ENCODE measurements around the gene ZFHX3.
A peak's percentile ranks its signal among the peaks of the same experiment; 100 is the strongest.
"Not testable (repeated sequence)": the region's sequence is repeated elsewhere in the genome, so short reads cannot be mapped to it uniquely, and the experiment has no call there.

Gene ZFHX3

GRCh38 chr16:72997141-72997542 is 50.8 kb downstream of the ZFHX3 start:
- Histone ChIP-seq H3K9me3 (ENCODE audit: control insufficient read depth in 1 of 2, low read length in 2 of 2) (peaks cover 3 to 8% of the 10 kb centered on the region in 2 donors), H3K36me3 (ENCODE audit: control insufficient read depth in 1 of 2, insufficient read depth in 2 of 2, low read length in 2 of 2) (no peaks in the 10 kb centered on the region), H3K4me3 (ENCODE audit: low read depth in 1 of 2, low read length in 2 of 2) (no peak overlapping the region), H3K27ac (ENCODE audit: low read depth, low read length) (no peak overlapping the region), H3K27me3 (ENCODE audit: control insufficient read depth in 1 of 2, insufficient read depth in 2 of 2, low read length in 2 of 2) (no peaks in the 10 kb centered on the region), H3K4me1 (ENCODE audit: control insufficient read depth in 1 of 2, insufficient read depth in 2 of 2, low read length in 2 of 2) (peaks cover 21 to 28% of the 10 kb centered on the region in 2 donors), H3K9ac (ENCODE audit: low read depth in 1 of 2, low read length in 2 of 2) (no peak overlapping the region)

DNA sequence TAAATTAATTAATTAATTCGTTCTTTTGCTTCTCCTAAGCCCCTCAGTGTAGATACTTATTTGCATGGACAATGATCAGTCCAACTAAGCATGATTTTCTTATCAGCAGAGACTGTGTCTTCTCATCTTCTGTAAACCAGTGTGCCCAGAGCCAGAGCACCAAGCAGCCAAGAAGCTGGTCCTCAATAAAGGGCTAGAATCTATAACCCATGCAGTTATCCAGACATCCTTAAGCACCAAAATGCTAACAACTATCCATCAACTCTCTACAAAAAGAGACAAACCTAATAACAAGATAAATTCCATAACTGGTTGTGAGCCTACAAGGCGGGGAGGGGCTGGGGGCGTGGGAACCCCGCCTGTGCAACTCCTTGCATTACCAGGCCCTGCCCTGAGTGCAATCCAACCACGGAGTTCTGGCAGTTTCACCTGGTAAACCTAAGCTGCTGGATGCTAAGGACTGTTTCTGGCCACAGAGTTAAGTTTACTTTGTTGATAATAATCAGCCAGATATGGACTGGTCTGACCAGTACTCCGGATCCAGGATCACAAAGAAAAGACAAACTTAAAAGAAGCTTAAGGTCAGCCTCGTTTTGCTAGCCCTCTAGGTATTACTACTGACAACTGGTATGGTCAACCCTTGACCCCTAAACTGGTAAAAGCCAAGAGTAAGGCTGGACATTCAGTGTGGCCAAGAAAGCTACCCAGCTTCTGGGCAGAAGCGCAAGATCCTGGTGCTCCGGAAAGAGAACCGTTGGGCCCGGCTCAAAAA is 51.5 kb downstream of the ZFHX3 start:
- H3K9me3 ChIP-seq (ENCODE audit: control insufficient read depth in 1 of 2, low read length in 2 of 2) = peaks cover 3 to 7% of the 10 kb centered on the region in 2 donors
- peaks cover 21 to 30% of the 10 kb centered on the region in 2 donors for H3K4me1 ChIP-seq (ENCODE audit: control insufficient read depth in 1 of 2, insufficient read depth in 2 of 2, low read length in 2 of 2)
- no peaks in the 10 kb centered on the region for H3K27me3 ChIP-seq (ENCODE audit: control insufficient read depth in 1 of 2, insufficient read depth in 2 of 2, low read length in 2 of 2)
- H3K36me3 ChIP-seq (ENCODE audit: control insufficient read depth in 1 of 2, insufficient read depth in 2 of 2, low read length in 2 of 2) = no peaks in the 10 kb centered on the region
- no peak overlapping the region for H3K9ac ChIP-seq (ENCODE audit: low read depth in 1 of 2, low read length in 2 of 2)
- H3K4me3 ChIP-seq (ENCODE audit: low read depth in 1 of 2, low read length in 2 of 2) = no peak overlapping the region
- H3K27ac ChIP-seq (ENCODE audit: low read depth, low read length) = no peak overlapping the region

DNA sequence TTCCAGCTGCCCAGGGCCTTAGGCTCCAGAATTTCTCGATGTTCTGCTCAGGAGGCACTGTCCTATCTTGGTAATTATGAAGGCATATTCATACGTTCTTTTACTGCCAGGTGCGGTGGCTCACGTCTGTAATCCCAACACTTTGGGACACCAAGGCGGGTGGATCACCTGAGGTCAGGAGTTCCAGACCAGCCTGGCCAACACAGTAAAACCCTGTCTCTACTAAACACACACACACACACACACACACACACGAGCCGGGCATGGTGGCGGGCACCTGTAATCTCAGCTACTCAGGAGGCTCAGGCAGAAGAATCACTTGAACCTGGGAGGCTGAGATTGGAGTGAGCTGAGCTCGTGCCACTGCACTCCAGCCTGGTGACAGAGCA is 52.1 kb downstream of the ZFHX3 start:
- not testable (repeated sequence) for H3K4me3 ChIP-seq (ENCODE audit: low read depth in 1 of 2, low read length in 2 of 2); H3K9me3 ChIP-seq (ENCODE audit: control insufficient read depth in 1 of 2, low read length in 2 of 2); H3K27ac ChIP-seq (ENCODE audit: low read depth, low read length); H3K36me3 ChIP-seq (ENCODE audit: control insufficient read depth in 1 of 2, insufficient read depth in 2 of 2, low read length in 2 of 2); H3K27me3 ChIP-seq (ENCODE audit: control insufficient read depth in 1 of 2, insufficient read depth in 2 of 2, low read length in 2 of 2); H3K9ac ChIP-seq (ENCODE audit: low read depth in 1 of 2, low read length in 2 of 2)
- peaks cover 21 to 30% of the 10 kb centered on the region in 2 donors for H3K4me1 ChIP-seq (ENCODE audit: control insufficient read depth in 1 of 2, insufficient read depth in 2 of 2, low read length in 2 of 2)

DNA sequence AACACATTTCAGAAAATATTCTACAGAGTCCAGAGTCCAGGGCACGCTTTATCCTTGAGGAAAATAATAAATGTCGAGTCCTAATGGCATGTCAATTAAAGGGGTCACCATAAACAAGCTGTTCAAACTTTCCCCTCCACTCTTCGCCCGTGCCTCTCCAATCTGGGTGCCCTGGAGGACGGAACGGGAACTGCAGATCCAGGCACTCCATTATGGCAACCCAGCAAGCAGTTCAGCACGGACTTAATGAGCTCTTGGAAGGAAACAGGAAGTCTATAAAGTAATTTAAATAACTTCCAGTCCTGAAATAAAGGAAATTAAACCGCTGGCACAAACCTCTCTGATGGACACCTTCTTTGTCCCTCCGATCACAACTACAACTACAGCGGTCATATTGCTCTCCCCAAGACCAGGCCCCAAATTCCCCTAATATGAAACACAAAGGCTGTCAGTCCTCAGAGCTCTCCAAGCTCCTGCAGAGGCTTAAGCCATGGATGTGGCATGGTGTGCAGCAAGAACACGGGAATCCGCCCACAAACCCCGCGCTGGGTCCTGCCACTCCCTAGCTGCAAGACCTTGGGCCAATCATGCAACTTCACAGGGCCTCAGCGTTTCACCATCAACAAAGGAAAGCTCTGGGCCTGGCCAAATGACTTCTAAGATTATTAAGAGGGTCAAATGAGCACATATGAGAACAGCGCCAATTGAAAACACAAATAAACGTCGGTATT is 52.6 kb downstream of the ZFHX3 start:
- H3K4me3 ChIP-seq (ENCODE audit: low read depth in 1 of 2, low read length in 2 of 2) = no peak overlapping the region
- no peaks in the 10 kb centered on the region for H3K36me3 ChIP-seq (ENCODE audit: control insufficient read depth in 1 of 2, insufficient read depth in 2 of 2, low read length in 2 of 2)
- H3K27ac ChIP-seq (ENCODE audit: low read depth, low read length) = no peak overlapping the region
- no peaks in the 10 kb centered on the region for H3K27me3 ChIP-seq (ENCODE audit: control insufficient read depth in 1 of 2, insufficient read depth in 2 of 2, low read length in 2 of 2)
- H3K9ac ChIP-seq (ENCODE audit: low read depth in 1 of 2, low read length in 2 of 2) = no peak overlapping the region
- H3K9me3 ChIP-seq (ENCODE audit: control insufficient read depth in 1 of 2, low read length in 2 of 2) = no peaks in the 10 kb centered on the region
- H3K4me1 ChIP-seq (ENCODE audit: control insufficient read depth in 1 of 2, insufficient read depth in 2 of 2, low read length in 2 of 2) = peaks cover 24 to 25% of the 10 kb centered on the region in 2 donors

DNA sequence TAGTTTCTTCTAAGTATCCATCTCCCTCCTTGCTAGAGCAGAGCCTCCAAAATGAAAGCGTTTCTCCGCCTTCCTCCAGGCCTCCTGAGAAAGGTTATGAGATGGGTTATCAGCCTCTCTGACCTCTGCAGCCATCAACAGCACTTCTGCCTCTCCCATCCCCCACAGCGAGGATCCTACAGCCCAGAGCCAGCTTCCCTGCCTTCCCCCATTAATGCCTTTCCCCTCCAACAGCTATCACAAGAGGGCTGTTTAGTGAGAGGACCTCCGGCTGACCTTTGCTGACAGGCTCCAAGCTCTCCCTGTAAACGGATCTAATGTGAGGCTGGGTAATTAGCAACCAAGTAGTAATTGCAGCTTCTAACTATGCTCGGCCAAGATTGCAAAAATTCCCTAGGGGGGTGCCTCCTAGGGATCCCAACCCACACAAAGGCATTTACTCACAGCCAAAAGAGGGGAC is 55.8 kb downstream of the ZFHX3 start:
- H3K9me3 ChIP-seq (ENCODE audit: control insufficient read depth in 1 of 2, low read length in 2 of 2) = no peaks in the 10 kb centered on the region
- H3K9ac ChIP-seq (ENCODE audit: low read depth in 1 of 2, low read length in 2 of 2) = no peak overlapping the region
- H3K27me3 ChIP-seq (ENCODE audit: control insufficient read depth in 1 of 2, insufficient read depth in 2 of 2, low read length in 2 of 2) = no peaks in the 10 kb centered on the region
- H3K4me3 ChIP-seq (ENCODE audit: low read depth in 1 of 2, low read length in 2 of 2) = no peak overlapping the region
- H3K36me3 ChIP-seq (ENCODE audit: control insufficient read depth in 1 of 2, insufficient read depth in 2 of 2, low read length in 2 of 2) = no peaks in the 10 kb centered on the region
- peaks cover 23 to 24% of the 10 kb centered on the region in 2 donors for H3K4me1 ChIP-seq (ENCODE audit: control insufficient read depth in 1 of 2, insufficient read depth in 2 of 2, low read length in 2 of 2)
- no peak overlapping the region for H3K27ac ChIP-seq (ENCODE audit: low read depth, low read length)

GRCh38 chr16:72991644-72992043 is 56.3 kb downstream of the ZFHX3 start:
- no peaks in the 10 kb centered on the region for H3K36me3 ChIP-seq (ENCODE audit: control insufficient read depth in 1 of 2, insufficient read depth in 2 of 2, low read length in 2 of 2)
- H3K4me1 ChIP-seq (ENCODE audit: control insufficient read depth in 1 of 2, insufficient read depth in 2 of 2, low read length in 2 of 2) = peaks cover 19 to 22% of the 10 kb centered on the region in 2 donors
- no peaks in the 10 kb centered on the region for H3K27me3 ChIP-seq (ENCODE audit: control insufficient read depth in 1 of 2, insufficient read depth in 2 of 2, low read length in 2 of 2)
- H3K9me3 ChIP-seq (ENCODE audit: control insufficient read depth in 1 of 2, low read length in 2 of 2) = no peaks in the 10 kb centered on the region
- H3K27ac ChIP-seq (ENCODE audit: low read depth, low read length) = no peak overlapping the region
- no peak overlapping the region for H3K9ac ChIP-seq (ENCODE audit: low read depth in 1 of 2, low read length in 2 of 2)
- no peak overlapping the region for H3K4me3 ChIP-seq (ENCODE audit: low read depth in 1 of 2, low read length in 2 of 2)

DNA sequence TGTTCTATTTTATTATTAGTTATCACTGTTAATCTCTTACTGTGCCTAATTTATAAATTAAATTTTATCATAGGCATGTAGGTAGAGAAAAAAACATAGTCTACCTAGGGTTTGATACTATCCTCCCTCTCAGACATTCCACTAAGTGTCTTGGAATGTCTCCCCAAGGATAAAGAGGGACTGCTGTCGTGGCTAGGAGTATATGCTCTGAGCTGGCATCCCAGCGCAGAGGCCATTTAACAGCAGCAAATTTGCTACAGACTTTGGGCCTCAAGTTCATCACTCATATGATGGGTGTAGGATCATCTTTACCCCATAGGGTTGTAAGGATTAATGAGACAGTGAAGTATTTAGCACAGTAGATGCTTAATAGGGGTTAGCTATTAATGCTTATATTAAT is 56.7 kb downstream of the ZFHX3 start:
- no peaks in the 10 kb centered on the region for H3K36me3 ChIP-seq (ENCODE audit: control insufficient read depth in 1 of 2, insufficient read depth in 2 of 2, low read length in 2 of 2)
- no peaks in the 10 kb centered on the region for H3K27me3 ChIP-seq (ENCODE audit: control insufficient read depth in 1 of 2, insufficient read depth in 2 of 2, low read length in 2 of 2)
- H3K4me3 ChIP-seq (ENCODE audit: low read depth in 1 of 2, low read length in 2 of 2) = no peak overlapping the region
- peaks cover 16 to 17% of the 10 kb centered on the region in 2 donors for H3K4me1 ChIP-seq (ENCODE audit: control insufficient read depth in 1 of 2, insufficient read depth in 2 of 2, low read length in 2 of 2)
- H3K9ac ChIP-seq (ENCODE audit: low read depth in 1 of 2, low read length in 2 of 2) = no peak overlapping the region
- H3K27ac ChIP-seq (ENCODE audit: low read depth, low read length) = no peak overlapping the region
- H3K9me3 ChIP-seq (ENCODE audit: control insufficient read depth in 1 of 2, low read length in 2 of 2) = no peaks in the 10 kb centered on the region

DNA sequence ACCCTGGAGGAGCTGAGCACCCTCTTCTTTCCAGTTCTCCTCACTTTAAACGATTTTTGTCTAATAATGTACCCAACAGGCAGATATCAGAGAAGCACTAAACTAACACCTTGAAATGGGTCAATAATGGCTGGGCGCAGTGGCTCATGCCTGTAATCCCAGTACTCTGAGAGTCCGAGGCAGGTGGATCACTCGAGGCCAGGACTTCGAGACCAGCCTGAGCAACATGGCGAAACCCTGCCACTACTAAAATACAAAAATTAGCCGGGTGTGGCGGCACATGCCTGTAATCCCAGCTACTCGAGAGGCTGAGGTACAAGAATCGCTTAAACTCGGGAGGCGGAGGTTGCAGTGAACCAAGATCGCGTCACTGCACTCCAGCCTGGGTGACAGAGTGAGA is 57.4 kb downstream of the ZFHX3 start:
- Histone ChIP-seq H3K9ac (ENCODE audit: low read depth in 1 of 2, low read length in 2 of 2) (no peak overlapping the region), H3K4me3 (ENCODE audit: low read depth in 1 of 2, low read length in 2 of 2) (peak overlapping the region in 1 of 2 donors; percentile 50), H3K27me3 (ENCODE audit: control insufficient read depth in 1 of 2, insufficient read depth in 2 of 2, low read length in 2 of 2) (no peaks in the 10 kb centered on the region), H3K9me3 (ENCODE audit: control insufficient read depth in 1 of 2, low read length in 2 of 2) (no peaks in the 10 kb centered on the region), H3K4me1 (ENCODE audit: control insufficient read depth in 1 of 2, insufficient read depth in 2 of 2, low read length in 2 of 2) (peaks cover 17 to 22% of the 10 kb centered on the region in 2 donors), H3K27ac (ENCODE audit: low read depth, low read length) (no peak overlapping the region), H3K36me3 (ENCODE audit: control insufficient read depth in 1 of 2, insufficient read depth in 2 of 2, low read length in 2 of 2) (no peaks in the 10 kb centered on the region)

DNA sequence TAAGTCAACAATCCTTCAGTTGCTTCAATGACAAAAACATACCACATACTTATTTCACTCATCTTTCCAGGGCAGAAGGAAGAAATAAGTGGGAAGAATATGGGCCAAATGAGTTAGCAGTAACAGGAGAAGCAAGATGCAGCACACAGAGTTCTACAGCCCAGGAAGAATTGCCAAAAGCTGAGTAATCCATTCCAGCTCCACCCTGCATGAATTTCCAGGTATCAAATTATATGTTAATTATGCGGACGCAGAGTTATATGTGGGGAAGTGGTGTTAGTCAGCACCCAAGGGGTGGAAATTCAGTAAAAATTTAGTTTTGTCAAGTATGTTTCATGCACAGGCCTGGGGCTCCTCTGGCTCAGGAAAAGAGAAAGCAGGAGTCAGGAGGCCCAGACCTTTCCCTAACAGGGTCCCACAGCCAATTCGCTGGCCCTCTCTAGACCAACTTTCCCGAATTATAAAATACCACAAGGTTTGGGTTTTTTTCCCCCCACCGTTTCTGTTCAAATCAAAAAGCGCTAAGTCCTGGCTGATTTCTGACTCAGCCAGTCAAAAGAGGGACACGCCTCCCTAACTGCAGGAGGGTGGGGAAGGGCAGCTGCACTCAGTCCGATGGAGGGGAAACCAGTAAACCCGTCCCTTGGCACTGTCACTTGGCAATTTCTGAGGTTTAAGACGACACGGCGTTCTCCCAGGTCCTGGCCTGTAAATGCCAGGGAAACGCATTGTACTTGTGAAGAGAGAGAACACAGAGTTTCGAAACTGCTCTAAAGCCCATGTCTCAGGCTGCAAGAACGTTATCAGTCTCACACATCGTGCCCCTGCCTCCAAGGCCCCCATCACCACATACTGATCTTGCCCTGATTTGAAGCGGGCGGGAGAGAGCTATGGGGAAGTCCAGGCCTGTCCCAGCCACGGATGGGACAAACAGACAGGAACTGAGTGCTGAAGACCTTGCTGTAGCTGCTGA is 58.1 kb downstream of the ZFHX3 start:
- Histone ChIP-seq H3K4me1 (ENCODE audit: control insufficient read depth in 1 of 2, insufficient read depth in 2 of 2, low read length in 2 of 2) (peaks cover 12 to 23% of the 10 kb centered on the region in 2 donors), H3K9ac (ENCODE audit: low read depth in 1 of 2, low read length in 2 of 2) (no peak overlapping the region), H3K27ac (ENCODE audit: low read depth, low read length) (no peak overlapping the region), H3K9me3 (ENCODE audit: control insufficient read depth in 1 of 2, low read length in 2 of 2) (no peaks in the 10 kb centered on the region), H3K27me3 (ENCODE audit: control insufficient read depth in 1 of 2, insufficient read depth in 2 of 2, low read length in 2 of 2) (no peaks in the 10 kb centered on the region), H3K4me3 (ENCODE audit: low read depth in 1 of 2, low read length in 2 of 2) (peak overlapping the region in 1 of 2 donors; percentile 50), H3K36me3 (ENCODE audit: control insufficient read depth in 1 of 2, insufficient read depth in 2 of 2, low read length in 2 of 2) (no peaks in the 10 kb centered on the region)

All from duodenal mucosa (tissue), 2 donors.